ENCODE data around the gene USP9X. TPM values are rescaled to one million over a fixed set of nuclear protein-coding genes. Genes with fewer than 3 reads are reported as not detected.
"Not testable (repeated sequence)": the region's sequence is repeated elsewhere in the genome, so short reads cannot be mapped to it uniquely, and the experiment has no call there.

The USP9X gene
- polyA plus RNA-seq, 1 of the 3 experiments (the other 2 are of a cell fraction): 13.2 TPM

DNA sequence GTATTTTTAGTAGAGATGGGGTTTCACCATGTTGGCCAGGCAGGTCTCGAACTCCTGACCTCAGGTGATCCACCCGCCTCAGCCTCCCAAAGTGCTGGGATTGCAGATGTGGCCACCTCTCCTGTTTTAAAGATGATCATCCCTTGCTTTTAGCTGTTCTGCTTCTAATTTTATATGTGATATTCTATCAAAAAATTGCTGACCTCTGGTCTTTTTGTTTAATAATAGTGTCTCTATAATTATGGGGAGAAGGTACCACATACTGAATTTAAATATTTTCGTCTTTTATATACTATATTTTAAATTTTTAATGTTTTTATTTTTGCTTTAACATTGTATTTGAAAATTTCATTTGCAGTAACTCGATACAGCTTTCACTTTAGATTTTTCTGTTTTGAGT is 15.6 kb downstream of the USP9X start (continued):
- TF ChIP-seq, protein P1, sequence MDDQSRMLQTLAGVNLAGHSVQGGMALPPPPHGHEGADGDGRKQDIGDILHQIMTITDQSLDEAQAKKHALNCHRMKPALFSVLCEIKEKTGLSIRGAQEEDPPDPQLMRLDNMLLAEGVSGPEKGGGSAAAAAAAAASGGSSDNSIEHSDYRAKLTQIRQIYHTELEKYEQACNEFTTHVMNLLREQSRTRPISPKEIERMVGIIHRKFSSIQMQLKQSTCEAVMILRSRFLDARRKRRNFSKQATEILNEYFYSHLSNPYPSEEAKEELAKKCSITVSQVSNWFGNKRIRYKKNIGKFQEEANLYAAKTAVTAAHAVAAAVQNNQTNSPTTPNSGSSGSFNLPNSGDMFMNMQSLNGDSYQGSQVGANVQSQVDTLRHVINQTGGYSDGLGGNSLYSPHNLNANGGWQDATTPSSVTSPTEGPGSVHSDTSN (IDR thresholded peaks at IDR 0.05): no peak
- TF ChIP-seq CHD2 (IDR thresholded peaks at IDR 0.05; ENCODE audit: low read length, partially characterized antibody): no peak
- TF ChIP-seq, protein P2, sequence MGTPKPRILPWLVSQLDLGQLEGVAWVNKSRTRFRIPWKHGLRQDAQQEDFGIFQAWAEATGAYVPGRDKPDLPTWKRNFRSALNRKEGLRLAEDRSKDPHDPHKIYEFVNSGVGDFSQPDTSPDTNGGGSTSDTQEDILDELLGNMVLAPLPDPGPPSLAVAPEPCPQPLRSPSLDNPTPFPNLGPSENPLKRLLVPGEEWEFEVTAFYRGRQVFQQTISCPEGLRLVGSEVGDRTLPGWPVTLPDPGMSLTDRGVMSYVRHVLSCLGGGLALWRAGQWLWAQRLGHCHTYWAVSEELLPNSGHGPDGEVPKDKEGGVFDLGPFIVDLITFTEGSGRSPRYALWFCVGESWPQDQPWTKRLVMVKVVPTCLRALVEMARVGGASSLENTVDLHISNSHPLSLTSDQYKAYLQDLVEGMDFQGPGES (IDR thresholded peaks at IDR 0.05; ENCODE audit: low read depth, low read length): no peak
- TF ChIP-seq NFIC (IDR thresholded peaks at IDR 0.05; ENCODE audit: borderline replicate concordance): no peak

DNA sequence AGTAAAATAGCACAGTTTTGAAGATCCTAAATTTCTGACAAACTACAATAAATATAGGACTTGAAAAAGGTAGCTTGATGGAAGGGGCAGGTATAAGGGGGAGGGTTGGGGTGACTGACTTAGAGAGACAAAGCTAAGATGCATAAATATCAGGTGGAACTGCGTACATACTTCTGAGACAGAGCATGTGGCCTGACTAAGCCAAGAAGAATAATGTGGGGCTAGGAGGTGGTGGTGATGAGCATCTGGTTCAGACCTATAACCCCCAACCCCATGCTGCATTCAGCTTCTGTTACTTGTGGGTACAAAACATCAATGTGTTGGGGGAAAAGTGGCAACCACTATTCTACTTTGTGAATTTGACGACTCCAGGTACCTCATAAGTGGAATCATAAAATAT is 19.8 kb downstream of the USP9X start:
- Histone ChIP-seq H2AFZ (ENCODE audit: low read depth) (no peak overlapping the region), H3K4me3 (ENCODE audit: low read depth in 2 of 2, low read length in 1 of 2) (no peak overlapping the region), H3K9ac (no peak overlapping the region), H3K79me2 (ENCODE audit: insufficient read depth) (peaks cover 100% of the 10 kb centered on the region), H3K27ac (ENCODE audit: low read depth in 2 of 2, low read length in 1 of 2) (no peak overlapping the region), H3K27me3 (ENCODE audit: insufficient read depth) (no peaks in the 10 kb centered on the region), H3K4me1 (ENCODE audit: control insufficient read depth in 1 of 2, insufficient read depth in 2 of 2, low read depth in 1 of 2, low read length in 1 of 2) (peaks cover 0 to 10% of the 10 kb centered on the region in 2 experiments; a peak in 3 of 4 replicates), H3K4me2 (no peak overlapping the region), H3K9me3 (no peaks in the 10 kb centered on the region), H4K20me1 (ENCODE audit: insufficient read depth) (peaks cover 98% of the 10 kb centered on the region), H3K36me3 (replicated peaks in 1 of 2; ENCODE audit: control insufficient read depth in 1 of 2, insufficient read depth in 2 of 2, low read length in 1 of 2) (peaks cover 0 to 16% of the 10 kb centered on the region in 2 experiments), H3F3A (replicated peaks; ENCODE audit: insufficient read depth) (peaks cover 6% of the 10 kb centered on the region), H3K9me2 (no peaks in the 10 kb centered on the region)
- no peak for DNase-seq
- TF ChIP-seq JUND (IDR thresholded peaks at IDR 0.05) (no peak), RXRA (IDR thresholded peaks at IDR 0.05; ENCODE audit: borderline replicate concordance, low read depth) (no peak), NRF1 (IDR thresholded peaks at IDR 0.05; ENCODE audit: low read depth, low read length) (no peak), ELF1 (IDR thresholded peaks at IDR 0.05) (no peak), MXI1 (IDR thresholded peaks at IDR 0.05; ENCODE audit: low read depth, low read length) (no peak), SIN3A (IDR thresholded peaks at IDR 0.05; ENCODE audit: borderline replicate concordance, low read depth, low read length) (no peak), GABPA (IDR thresholded peaks at IDR 0.05; ENCODE audit: low read depth) (no peak), YY1 (IDR thresholded peaks at IDR 0.05; ENCODE audit: low read depth) (no peak), FOSL2 (IDR thresholded peaks at IDR 0.05; ENCODE audit: borderline replicate concordance, low read depth) (no peak), TEAD4 (IDR thresholded peaks at IDR 0.05; ENCODE audit: borderline replicate concordance, insufficient read depth) (no peak), RCOR1 (IDR thresholded peaks at IDR 0.05; ENCODE audit: low read length) (no peak), FOXJ3 (CRISPR knock-in tag; IDR thresholded peaks at IDR 0.05) (no peak), RFX5 (IDR thresholded peaks at IDR 0.05; ENCODE audit: low read length) (no peak)
- TF ChIP-seq, protein P3, sequence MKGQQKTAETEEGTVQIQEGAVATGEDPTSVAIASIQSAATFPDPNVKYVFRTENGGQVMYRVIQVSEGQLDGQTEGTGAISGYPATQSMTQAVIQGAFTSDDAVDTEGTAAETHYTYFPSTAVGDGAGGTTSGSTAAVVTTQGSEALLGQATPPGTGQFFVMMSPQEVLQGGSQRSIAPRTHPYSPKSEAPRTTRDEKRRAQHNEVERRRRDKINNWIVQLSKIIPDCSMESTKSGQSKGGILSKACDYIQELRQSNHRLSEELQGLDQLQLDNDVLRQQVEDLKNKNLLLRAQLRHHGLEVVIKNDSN (IDR thresholded peaks at IDR 0.05; ENCODE audit: borderline replicate concordance, low read depth): no peak
- TF ChIP-seq, protein P4, sequence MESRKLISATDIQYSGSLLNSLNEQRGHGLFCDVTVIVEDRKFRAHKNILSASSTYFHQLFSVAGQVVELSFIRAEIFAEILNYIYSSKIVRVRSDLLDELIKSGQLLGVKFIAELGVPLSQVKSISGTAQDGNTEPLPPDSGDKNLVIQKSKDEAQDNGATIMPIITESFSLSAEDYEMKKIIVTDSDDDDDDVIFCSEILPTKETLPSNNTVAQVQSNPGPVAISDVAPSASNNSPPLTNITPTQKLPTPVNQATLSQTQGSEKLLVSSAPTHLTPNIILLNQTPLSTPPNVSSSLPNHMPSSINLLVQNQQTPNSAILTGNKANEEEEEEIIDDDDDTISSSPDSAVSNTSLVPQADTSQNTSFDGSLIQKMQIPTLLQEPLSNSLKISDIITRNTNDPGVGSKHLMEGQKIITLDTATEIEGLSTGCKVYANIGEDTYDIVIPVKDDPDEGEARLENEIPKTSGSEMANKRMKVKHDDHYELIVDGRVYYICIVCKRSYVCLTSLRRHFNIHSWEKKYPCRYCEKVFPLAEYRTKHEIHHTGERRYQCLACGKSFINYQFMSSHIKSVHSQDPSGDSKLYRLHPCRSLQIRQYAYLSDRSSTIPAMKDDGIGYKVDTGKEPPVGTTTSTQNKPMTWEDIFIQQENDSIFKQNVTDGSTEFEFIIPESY (IDR thresholded peaks at IDR 0.05; ENCODE audit: borderline replicate concordance, low read depth): no peak
- TF ChIP-seq, protein P5, sequence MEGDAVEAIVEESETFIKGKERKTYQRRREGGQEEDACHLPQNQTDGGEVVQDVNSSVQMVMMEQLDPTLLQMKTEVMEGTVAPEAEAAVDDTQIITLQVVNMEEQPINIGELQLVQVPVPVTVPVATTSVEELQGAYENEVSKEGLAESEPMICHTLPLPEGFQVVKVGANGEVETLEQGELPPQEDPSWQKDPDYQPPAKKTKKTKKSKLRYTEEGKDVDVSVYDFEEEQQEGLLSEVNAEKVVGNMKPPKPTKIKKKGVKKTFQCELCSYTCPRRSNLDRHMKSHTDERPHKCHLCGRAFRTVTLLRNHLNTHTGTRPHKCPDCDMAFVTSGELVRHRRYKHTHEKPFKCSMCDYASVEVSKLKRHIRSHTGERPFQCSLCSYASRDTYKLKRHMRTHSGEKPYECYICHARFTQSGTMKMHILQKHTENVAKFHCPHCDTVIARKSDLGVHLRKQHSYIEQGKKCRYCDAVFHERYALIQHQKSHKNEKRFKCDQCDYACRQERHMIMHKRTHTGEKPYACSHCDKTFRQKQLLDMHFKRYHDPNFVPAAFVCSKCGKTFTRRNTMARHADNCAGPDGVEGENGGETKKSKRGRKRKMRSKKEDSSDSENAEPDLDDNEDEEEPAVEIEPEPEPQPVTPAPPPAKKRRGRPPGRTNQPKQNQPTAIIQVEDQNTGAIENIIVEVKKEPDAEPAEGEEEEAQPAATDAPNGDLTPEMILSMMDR (IDR thresholded peaks at IDR 0.05): no peak
- WGBS (ENCODE audit: low lambda C conversion rate): 98% methylated on average over 2 of the region's 2 CpGs
- CTCF ChIA-PET: interaction anchor here (0.9 to 1.9 kb wide), 5 partner anchors 8 to 227 kb away, joined by 3 to 7 read pairs (median 3); no protein-coding TSS in a partner anchor
- POLR2A ChIA-PET: interaction anchor here (0.7 kb wide), 1 partner anchor 14 kb away, joined by 4 read pairs; no protein-coding TSS in a partner anchor

DNA sequence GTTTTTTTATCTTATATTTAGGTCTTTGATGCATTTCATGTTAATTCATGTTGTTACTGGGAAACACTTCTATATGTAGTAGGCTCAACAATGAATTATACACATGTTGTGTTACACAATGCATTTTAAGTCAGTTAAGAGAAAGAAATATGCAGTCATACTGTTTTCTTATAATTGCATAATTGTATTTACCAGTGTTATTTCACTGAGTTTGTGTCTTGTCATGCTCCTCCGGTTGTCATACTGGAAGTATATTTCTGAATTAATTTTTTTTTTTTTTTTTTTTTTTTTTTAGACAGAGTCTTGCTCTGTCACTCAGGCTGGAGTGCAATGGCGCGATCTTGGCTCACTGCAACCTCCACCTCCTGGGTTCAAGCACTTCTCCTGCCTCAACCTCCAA is 21.0 kb downstream of the USP9X start:
- H2AFZ ChIP-seq (ENCODE audit: low read depth); H3K9ac ChIP-seq; H3K9me2 ChIP-seq; DNase-seq; H3K27me3 ChIP-seq (ENCODE audit: insufficient read depth); POLR2A ChIA-PET; H3F3A ChIP-seq (replicated peaks; ENCODE audit: insufficient read depth); H3K27ac ChIP-seq (ENCODE audit: low read depth in 2 of 2, low read length in 1 of 2); H3K4me2 ChIP-seq; H3K9me3 ChIP-seq; H3K4me3 ChIP-seq (ENCODE audit: low read depth in 2 of 2, low read length in 1 of 2): not testable (repeated sequence)
- 96% methylated on average over 3 of the region's 3 CpGs for WGBS (ENCODE audit: low lambda C conversion rate)
- H3K79me2 ChIP-seq (ENCODE audit: insufficient read depth): peaks cover 100% of the 10 kb centered on the region
- CTCF ChIA-PET: interaction anchor here (2.4 kb wide), 1 partner anchor 10 kb away, joined by 8 read pairs; no protein-coding TSS in a partner anchor
- H3K4me1 ChIP-seq (ENCODE audit: control insufficient read depth in 1 of 2, insufficient read depth in 2 of 2, low read depth in 1 of 2, low read length in 1 of 2): peaks cover 0 to 12% of the 10 kb centered on the region in 2 experiments; a peak in 3 of 4 replicates
- H3K36me3 ChIP-seq (replicated peaks in 1 of 2; ENCODE audit: control insufficient read depth in 1 of 2, insufficient read depth in 2 of 2, low read length in 1 of 2): peaks cover 0 to 16% of the 10 kb centered on the region in 2 experiments
- H4K20me1 ChIP-seq (ENCODE audit: insufficient read depth): peaks cover 99% of the 10 kb centered on the region

All from SK-N-SH (cell line).